Ishikawa (cell line): Measurements from ENCODE around the gene BPHL.

Experiments
- CEBPB ChIP-seq: IDR thresholded peaks from 2 replicates; pipeline ENCODE4 v1.6.1; 2012
- CREB1 ChIP-seq: IDR thresholded peaks from 2 replicates; pipeline ENCODE4 v1.6.1; 2012; ENCODE audit warnings: low read depth
- EGR1 ChIP-seq: IDR thresholded peaks from 2 replicates; pipeline ENCODE4 v1.6.1; 2012
- EP300 ChIP-seq: IDR thresholded peaks from 2 replicates; pipeline ENCODE4 v1.6.1; 2012; ENCODE audit warnings: borderline replicate concordance
- FOXM1 ChIP-seq: IDR thresholded peaks from 2 replicates; pipeline ENCODE4 v1.6.1; 2012; ENCODE audit warnings: low read depth, borderline replicate concordance
- NFIC ChIP-seq: IDR thresholded peaks from 2 replicates; pipeline ENCODE4 v1.6.1; 2012
- RAD21 ChIP-seq: IDR thresholded peaks from 2 replicates; pipeline ENCODE4 v1.6.1; 2012; ENCODE audit warnings: low read depth
- TAF1 ChIP-seq: IDR thresholded peaks from 2 replicates; pipeline ENCODE4 v1.6.1; 2012; ENCODE audit warnings: low read depth, mild to moderate bottlenecking
- TCF12 ChIP-seq: IDR thresholded peaks from 2 replicates; pipeline ENCODE4 v1.6.1; 2012; ENCODE audit warnings: low read depth
- TEAD4 ChIP-seq: IDR thresholded peaks from 2 replicates; pipeline ENCODE4 v1.6.1; 2012
- YY1 ChIP-seq: IDR thresholded peaks from 2 replicates; pipeline ENCODE4 v1.6.1; 2012; ENCODE audit warnings: low read depth
- ZBTB7A ChIP-seq: IDR thresholded peaks from 2 replicates; pipeline ENCODE4 v1.6.1; 2012; ENCODE audit warnings: low read depth
- TF ChIP-seq, protein P1 (sequence below): IDR thresholded peaks from 2 replicates; pipeline ENCODE4 v1.6.1; 2012
- TF ChIP-seq, protein P2 (sequence below): IDR thresholded peaks from 2 replicates; pipeline ENCODE4 v1.6.1; 2012
- TF ChIP-seq, protein P3 (sequence below): IDR thresholded peaks from 2 replicates; pipeline ENCODE4 v1.6.1; 2012; ENCODE audit warnings: low read depth, mild to moderate bottlenecking

BPHL gene

DNA sequence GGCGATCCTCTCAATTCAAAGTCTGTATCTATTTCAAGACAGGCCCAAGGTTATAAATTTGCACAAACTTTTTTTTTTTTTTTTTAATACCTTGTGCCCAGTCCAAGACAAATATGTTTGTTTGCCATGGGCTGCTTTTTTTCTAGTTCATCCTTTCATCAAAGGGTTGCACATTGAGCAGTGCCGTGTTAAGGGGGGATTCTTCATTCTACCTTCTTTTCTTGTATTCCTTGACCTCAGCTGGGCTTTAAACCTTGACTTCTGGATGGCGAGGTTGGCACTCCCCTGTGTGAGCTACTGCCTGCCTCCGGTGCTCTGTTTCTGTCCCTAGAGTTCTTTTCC lies 42.8 kb upstream of the BPHL start:
- TF ChIP-seq NFIC (no peak), ZBTB7A (no peak), TEAD4 (no peak), TAF1 (no peak), YY1 (no peak), TCF12 (no peak), RAD21 (no peak), FOXM1 (no peak), EP300 (no peak)
- TF ChIP-seq, protein P1, sequence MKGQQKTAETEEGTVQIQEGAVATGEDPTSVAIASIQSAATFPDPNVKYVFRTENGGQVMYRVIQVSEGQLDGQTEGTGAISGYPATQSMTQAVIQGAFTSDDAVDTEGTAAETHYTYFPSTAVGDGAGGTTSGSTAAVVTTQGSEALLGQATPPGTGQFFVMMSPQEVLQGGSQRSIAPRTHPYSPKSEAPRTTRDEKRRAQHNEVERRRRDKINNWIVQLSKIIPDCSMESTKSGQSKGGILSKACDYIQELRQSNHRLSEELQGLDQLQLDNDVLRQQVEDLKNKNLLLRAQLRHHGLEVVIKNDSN = no peak
- TF ChIP-seq, protein P2, sequence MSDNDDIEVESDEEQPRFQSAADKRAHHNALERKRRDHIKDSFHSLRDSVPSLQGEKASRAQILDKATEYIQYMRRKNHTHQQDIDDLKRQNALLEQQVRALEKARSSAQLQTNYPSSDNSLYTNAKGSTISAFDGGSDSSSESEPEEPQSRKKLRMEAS = no peak

DNA sequence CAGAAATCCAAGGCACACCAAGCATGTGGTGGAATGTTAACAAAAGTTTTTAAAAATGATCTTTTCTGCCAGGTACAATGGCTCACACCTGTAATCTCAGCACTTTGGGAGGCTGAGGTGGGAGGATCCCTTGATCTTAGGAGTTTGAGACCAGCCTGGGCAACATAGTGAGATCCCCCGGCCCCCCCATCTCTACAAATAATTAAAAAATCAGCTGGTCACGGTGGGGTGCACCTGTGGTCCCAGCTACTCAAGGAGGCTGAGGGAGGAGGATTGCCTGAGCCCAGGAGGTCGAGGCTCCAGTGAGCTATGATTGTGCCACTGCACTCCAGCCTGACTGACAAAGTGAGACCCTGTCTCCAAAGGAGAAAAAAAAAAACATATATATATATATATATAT lies 42.2 kb upstream of the BPHL start:
- no peak for TF ChIP-seq TCF12
- TF ChIP-seq, protein P2 = no peak

DNA sequence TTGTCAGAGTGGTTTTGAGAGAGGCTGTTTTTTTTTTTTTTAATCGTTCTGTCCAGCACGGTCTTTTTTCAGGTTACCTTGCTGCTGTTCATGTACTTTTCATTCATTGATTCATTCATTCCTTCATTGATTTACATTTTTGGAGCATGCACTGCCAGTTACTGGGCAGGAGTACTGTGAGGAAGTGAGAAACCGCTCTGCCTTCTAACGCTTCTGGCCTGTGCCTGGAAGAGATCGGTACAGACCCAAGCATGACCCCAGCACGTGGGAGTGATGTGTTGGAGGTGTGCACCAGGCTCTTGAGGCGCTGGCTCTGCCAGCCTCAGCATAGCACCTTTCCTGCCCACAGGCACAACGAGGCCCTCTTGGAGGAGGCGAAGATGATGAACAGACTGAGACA lies 41.1 kb upstream of the BPHL start:
- no peak for TF ChIP-seq RAD21
- TF ChIP-seq, protein P3, sequence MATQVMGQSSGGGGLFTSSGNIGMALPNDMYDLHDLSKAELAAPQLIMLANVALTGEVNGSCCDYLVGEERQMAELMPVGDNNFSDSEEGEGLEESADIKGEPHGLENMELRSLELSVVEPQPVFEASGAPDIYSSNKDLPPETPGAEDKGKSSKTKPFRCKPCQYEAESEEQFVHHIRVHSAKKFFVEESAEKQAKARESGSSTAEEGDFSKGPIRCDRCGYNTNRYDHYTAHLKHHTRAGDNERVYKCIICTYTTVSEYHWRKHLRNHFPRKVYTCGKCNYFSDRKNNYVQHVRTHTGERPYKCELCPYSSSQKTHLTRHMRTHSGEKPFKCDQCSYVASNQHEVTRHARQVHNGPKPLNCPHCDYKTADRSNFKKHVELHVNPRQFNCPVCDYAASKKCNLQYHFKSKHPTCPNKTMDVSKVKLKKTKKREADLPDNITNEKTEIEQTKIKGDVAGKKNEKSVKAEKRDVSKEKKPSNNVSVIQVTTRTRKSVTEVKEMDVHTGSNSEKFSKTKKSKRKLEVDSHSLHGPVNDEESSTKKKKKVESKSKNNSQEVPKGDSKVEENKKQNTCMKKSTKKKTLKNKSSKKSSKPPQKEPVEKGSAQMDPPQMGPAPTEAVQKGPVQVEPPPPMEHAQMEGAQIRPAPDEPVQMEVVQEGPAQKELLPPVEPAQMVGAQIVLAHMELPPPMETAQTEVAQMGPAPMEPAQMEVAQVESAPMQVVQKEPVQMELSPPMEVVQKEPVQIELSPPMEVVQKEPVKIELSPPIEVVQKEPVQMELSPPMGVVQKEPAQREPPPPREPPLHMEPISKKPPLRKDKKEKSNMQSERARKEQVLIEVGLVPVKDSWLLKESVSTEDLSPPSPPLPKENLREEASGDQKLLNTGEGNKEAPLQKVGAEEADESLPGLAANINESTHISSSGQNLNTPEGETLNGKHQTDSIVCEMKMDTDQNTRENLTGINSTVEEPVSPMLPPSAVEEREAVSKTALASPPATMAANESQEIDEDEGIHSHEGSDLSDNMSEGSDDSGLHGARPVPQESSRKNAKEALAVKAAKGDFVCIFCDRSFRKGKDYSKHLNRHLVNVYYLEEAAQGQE = no peak

DNA sequence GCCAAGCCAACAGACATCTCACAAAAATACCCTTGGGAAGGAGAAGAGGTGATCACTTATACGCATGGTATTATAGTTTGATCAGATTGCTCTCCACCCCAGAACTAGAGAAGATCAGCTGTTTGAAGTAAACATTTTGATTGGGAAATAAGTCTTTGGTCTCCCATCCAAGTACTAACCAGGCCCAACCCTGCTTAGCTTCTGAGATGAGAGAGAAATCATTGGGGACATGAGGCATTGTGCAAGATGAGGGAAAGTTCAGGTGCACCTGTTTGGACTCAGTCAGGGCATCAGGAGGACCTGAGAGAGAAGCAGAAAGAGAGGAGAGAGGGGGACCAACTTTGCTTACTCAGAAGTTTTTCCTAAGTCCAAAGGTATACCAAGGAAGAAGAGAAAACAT lies 38.8 kb upstream of the BPHL start:
- no peak for TF ChIP-seq TEAD4
- TF ChIP-seq TAF1 = no peak
- TF ChIP-seq NFIC = no peak
- TF ChIP-seq RAD21 = no peak

DNA sequence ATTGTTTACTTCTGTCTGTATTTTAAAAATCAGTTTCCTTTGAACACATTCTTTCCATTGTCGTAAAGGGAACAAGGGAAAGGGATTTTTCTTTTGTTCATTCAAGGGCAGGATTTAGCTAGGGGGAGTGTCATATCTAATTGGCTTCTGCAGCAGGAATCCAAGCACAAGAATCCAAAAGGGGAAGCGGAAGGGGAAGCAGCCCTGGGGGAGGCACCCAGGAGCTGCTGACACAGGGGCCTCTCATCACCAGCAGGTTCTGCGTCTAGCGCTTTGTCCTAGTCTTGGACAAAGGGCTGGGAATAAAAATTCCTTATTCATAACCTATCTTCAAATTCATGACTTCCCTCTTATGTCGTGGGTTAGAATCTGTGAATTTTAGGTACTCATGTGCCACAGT lies 36.6 kb upstream of the BPHL start:
- no peak for TF ChIP-seq EP300
- TF ChIP-seq TCF12 = no peak
- TF ChIP-seq YY1 = no peak

DNA sequence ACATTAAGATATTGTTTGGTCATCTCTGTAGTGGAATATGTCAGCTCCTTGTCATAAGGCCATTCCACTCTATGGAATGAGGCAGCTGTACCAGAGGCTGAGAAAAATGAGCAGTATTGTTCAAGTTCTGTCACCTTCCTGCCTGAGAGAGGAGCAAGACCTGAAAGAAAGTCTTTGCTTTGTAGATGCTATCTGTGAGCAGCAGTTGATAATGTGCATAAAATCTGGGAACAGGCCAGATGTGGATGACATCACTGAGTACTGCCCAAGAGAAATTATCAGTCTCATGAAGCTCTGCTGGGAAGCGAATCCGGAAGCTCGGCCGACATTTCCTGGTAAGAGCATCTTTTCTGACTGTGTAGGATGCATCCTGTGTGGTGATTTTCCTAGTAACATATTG lies 33.4 kb upstream of the BPHL start:
- TF ChIP-seq CEBPB (no peak), TAF1 (no peak), EGR1 (no peak), FOXM1 (no peak), TCF12 (no peak), RAD21 (no peak), ZBTB7A (no peak), EP300 (no peak), NFIC (no peak), CREB1 (no peak), TEAD4 (no peak), YY1 (no peak)
- TF ChIP-seq, protein P3 = no peak
- TF ChIP-seq, protein P1 = no peak
- TF ChIP-seq, protein P2 = no peak

DNA sequence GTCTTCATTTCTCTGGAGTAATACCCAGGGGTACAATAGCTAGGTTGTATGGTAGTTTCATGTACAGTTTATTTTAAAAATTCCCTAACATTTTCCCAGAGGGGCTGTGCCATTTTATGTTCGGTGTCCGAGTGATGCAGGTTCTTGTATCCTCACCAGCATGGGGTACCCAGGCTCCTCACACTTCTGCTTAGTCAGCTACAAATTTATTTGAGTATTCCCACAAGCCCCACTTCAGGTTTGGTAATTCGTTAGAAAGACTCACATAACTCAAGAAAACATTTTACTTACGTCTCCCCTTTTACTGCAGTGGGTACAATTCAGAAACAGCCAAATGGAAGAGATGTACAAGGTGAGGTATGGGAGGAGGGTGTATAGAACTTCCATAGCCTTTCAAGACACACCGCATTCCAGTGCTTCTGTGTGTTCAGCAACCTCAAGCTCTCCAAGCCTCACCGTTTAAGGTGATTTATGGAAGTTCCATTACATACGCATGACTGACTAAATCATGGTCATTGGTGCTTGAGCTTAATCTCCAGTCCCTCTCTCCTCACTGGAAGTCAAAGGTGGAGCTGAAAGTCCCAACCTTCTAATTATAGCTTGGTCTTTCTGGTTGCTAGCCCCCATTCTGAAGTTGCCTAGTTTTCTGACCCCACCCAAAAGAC lies 32.1 kb upstream of the BPHL start:
- TF ChIP-seq TEAD4 (peak; percentile 25; the same call in 1 of the 2 replicates), TCF12 (no peak)
